Hippocampal formation (tissue), 2 donors: ENCODE measurements around the gene PTCD3.

ENCODE experiments used
- DNase-seq, 2 donors: peaks; one replicate each; lab custom pipeline; 2025; lab: John Stamatoyannopoulos, UW

The PTCD3 gene

DNA sequence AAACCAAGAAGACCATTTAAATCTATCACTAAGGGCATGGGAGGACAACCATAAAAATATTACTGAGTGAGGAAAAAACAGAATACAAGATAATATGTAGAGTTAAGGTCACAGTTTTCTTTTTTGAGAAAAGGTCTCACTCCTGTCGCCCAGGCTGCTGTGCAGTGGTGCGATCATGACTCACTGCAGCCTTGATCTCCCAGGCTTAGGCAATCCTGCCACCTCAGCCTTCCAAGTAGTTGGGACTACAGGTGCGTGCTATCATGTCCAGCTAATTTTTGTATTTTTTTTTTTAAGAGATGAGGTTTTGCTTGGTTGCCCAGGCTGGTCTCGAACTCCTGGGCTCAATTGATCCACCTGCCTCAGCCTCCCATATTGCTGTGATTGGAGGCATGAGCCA lies 24.3 kb upstream of the PTCD3 start:
- DNase-seq = no peak

- DNase-seq = no peak
Measured at GRCh38 chr2:86082756-86083155, 23.3 kb upstream of the PTCD3 start.

GRCh38 chr2:86087936-86088850 lies 17.8 kb upstream of the PTCD3 start:
- no peak for DNase-seq

GRCh38 chr2:86094229-86094628 lies 11.8 kb upstream of the PTCD3 start:
- DNase-seq = no peak

- DNase-seq = no peak
Measured at GRCh38 chr2:86097114-86097896, 8.7 kb upstream of the PTCD3 start.

- no peak for DNase-seq
Measured at GRCh38 chr2:86097913-86098312, 8.1 kb upstream of the PTCD3 start.

DNA sequence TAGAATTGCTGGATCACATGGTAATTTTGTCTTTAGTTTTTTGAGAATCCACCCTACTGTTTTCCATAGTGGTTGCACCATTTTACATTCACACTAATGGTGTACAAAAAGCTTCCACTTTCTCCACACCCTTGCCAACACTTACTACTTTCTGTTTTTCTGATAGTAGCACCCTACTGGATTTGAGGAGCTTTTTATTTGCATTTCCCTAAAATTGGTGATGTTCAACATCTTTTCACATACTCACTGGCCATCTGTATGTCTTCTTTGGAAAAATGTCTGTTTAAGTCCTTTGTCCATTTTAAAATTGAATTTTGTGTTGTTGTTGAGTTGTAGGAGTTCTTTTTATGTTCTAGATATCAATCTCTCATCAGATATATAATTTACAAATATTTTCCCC lies 3.9 kb upstream of the PTCD3 start:
- DNase-seq = no peak

DNA sequence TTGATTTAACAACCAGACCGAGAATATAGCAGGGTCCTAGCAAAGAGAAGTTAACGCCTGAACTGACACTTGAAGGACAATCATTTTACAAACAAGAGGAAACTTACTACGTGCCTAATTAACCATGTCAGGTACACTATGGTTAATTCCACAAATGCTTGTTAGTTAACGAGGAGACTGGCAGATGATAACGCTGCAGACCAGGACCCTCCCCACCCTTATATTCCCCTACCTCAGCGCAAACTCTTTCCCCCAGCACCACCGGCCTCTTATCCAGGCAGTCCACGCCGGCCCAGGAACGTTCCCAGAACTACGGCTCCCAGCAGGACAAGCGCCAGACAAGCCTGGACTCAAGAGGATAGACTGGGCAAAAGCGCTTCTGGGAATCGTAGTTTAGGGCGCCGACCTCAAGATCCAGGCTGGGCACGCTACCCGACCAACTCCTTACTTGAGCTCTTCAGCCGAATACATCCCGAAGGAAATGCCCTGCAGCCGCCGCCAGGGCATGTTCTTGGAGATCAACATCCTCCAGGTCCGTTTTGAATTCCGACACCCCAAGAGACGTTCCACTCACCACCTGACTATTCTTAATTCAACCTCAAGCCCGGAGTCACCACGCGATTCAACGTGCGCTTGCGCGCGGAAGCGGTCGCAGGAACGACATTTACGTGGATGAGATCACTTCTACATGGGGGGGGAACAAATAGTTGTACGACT lies 625 bp upstream of the PTCD3 start, which contains the start of gene POLR1A:
POLR1A (minus strand) TSS at position 635 of the 717 bp plus-strand sequence; CDS start at position 525, 110 bp downstream.
- DNase-seq = peak; percentile 95 to 98

DNA sequence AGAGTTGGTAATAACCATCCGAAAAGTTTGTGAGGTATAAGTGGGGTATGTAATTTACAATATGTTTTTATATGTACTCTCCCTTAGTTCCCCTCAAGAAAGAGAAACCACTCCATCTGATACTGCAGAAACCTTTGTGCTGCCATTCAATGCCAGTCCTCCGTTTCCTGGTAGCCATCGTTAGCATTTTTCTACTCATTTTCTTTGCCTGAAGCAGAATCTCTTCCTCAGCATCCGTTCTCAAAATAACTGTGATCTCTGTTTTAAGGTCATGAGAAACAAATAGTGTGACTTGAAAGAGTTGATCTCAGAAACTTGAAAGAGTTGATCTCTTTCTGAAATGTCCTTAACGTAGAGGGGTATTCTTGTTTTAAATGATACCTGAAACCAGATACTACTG lies 996 bp downstream of the PTCD3 start:
- no peak for DNase-seq

GRCh38 chr2:86118130-86118529 lies 12.1 kb downstream of the PTCD3 start:
- no peak for DNase-seq

DNA sequence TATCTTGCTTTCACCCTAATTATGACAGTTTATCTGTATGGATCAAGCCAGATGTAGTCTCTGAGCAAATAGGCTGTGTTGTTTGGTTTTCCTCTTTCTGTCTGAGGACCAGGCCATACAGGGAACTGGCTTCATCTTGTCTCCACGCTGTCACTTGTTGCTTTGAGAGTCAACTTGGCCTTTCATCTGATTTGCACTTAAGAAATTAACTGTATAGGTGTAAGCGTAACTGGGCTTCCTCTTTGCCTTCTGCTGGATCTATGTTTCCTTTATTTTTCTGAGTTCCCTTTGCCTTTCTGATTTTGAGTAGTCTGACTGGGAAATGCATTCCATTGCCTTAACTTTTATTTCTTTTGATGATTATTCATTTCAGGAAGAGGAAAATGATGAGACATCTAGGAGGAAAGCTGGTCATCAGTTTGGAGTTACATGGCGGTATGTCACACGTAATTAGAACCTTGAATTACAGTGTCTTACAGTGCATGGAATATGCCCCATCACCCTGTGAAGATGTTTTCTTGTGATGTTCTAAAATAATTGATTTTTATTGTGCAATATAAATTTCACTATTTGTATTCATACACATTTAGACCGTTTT lies 17.4 kb downstream of the PTCD3 start:
- DNase-seq = no peak

GRCh38 chr2:86124683-86125082 lies 18.6 kb downstream of the PTCD3 start:
- no peak for DNase-seq

GRCh38 chr2:86134709-86135108 lies 28.7 kb downstream of the PTCD3 start:
- no peak for DNase-seq

DNA sequence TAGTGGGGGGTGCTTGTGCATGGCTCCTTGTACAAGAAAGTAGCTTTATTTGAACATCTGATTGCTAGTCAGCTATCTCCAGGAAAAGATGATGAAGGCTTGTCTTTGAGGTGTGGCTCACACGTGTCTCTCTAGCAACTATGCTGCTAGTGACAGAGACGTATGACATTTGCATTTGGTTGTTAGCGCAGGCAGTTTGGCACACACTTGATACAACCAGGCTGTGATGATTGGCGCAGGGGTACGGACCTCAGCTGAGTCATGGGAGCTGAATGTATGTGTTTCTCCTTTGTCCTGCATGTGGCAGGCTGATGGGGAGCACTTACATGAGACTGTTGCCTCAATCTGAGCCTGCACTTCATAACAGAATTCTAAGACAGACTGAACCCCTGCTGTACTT lies 29.6 kb downstream of the PTCD3 start:
- DNase-seq = no peak

GRCh38 chr2:86136141-86136540 lies 30.1 kb downstream of the PTCD3 start:
- no peak for DNase-seq

GRCh38 chr2:86138736-86139625 lies 32.9 kb downstream of the PTCD3 start:
- DNase-seq = no peak

GRCh38 chr2:86139981-86140380 lies 33.9 kb downstream of the PTCD3 start:
- no peak for DNase-seq

DNA sequence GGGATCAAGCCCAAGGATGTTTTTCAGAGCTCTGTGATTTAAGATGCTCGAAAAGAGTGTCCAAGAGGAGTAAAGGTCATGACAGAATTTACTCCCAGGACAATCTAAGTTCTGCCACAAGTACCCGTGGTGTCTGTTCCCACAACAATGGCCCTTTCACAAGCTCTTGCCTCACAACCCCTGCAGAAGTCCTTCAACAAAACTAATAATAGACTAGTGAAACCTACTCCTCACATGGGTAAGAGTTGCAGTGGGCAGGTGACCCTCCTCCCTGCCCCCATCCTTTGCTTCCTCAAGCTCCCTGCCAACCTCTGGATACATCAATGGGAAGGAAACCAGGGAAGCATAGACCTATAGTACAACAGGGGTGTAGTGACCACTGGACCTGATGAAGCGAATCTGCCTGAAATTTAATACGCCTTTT lies 34.9 kb downstream of the PTCD3 start:
- no peak for DNase-seq

- no peak for DNase-seq
Measured at GRCh38 chr2:86142436-86143257, 36.6 kb downstream of the PTCD3 start.

DNA sequence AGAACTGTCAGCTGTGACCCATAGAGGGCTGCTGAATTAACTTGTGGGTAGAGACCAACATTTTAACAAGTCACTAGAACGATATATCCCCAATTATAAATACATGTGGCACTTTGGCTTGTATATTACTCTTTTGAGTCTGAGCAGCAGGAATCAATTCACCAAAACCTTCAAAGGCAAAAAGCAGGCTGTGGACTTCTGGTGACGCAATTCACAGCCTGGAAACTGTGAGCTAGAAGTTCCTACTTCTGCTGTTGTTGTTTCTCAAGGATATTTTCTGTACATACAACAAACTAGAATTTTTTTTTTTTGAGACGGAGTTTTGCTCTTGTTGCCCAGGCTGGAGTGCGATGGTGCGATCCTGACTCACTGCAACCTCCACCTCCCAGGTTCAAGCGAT lies 37.3 kb downstream of the PTCD3 start:
- no peak for DNase-seq
